H9 (cell line): Measurements from ENCODE around the gene SHE. TPM values are rescaled to one million over a fixed set of nuclear protein-coding genes. Genes with fewer than 3 reads are reported as not detected.

Source experiments
- DNase-seq: peaks from one replicate; pipeline ENCODE4 v3.0.0-alpha.2; 2017
- H2AFZ ChIP-seq: one replicate; pipeline ENCODE4 v1.6.1; 2013; ENCODE audit warnings: mild to moderate bottlenecking, low read length, control low read depth, moderate library complexity
- H2AK5ac ChIP-seq: 2 replicates; pipeline ENCODE4 v1.6.1; 2013; ENCODE audit warnings: low read length, control low read depth, mixed read lengths; ENCODE audit not compliant: insufficient read length
- H2BK120ac ChIP-seq: one replicate; pipeline ENCODE4 v1.6.1; 2013; ENCODE audit warnings: low read depth, mild to moderate bottlenecking, low read length, control low read depth, inconsistent platforms; ENCODE audit not compliant: poor library complexity, severe bottlenecking
- H2BK12ac ChIP-seq: 2 replicates; pipeline ENCODE4 v1.6.1; 2013; ENCODE audit warnings: low read length, control low read depth, mixed read lengths, low read depth; ENCODE audit not compliant: insufficient read length
- H2BK15ac ChIP-seq: 2 replicates; pipeline ENCODE4 v1.6.1; 2013; ENCODE audit warnings: low read depth, low read length, control low read depth
- H2BK20ac ChIP-seq: one replicate; pipeline ENCODE4 v1.6.1; 2013; ENCODE audit warnings: low read depth, mild to moderate bottlenecking, low read length, control low read depth, inconsistent platforms; ENCODE audit not compliant: poor library complexity, severe bottlenecking
- H2BK5ac ChIP-seq: 2 replicates; pipeline ENCODE4 v1.6.1; 2013; ENCODE audit warnings: low read length, control low read depth, mixed read lengths; ENCODE audit not compliant: insufficient read length
- H3K14ac ChIP-seq: 2 replicates; pipeline ENCODE4 v1.6.1; 2013; ENCODE audit warnings: low read length, control low read depth; ENCODE audit not compliant: insufficient read depth
- H3K18ac ChIP-seq: 2 replicates; pipeline ENCODE4 v1.6.1; 2013; ENCODE audit warnings: low read depth, mild to moderate bottlenecking, mixed read lengths, low read length, control low read depth; ENCODE audit not compliant: insufficient read length
- H3K23ac ChIP-seq: 2 replicates; pipeline ENCODE4 v1.6.1; 2013; ENCODE audit warnings: low read length, control low read depth, mixed read lengths, low read depth; ENCODE audit not compliant: insufficient read length
- H3K23me2 ChIP-seq: 2 replicates; pipeline ENCODE4 v1.6.1; 2013; ENCODE audit warnings: low read depth, mild to moderate bottlenecking, mixed read lengths, low read length, control low read depth; ENCODE audit not compliant: insufficient read length, poor library complexity, severe bottlenecking
- H3K27ac ChIP-seq: 2 replicates; pipeline ENCODE4 v1.5.1; 2013; ENCODE audit warnings: low read length, control low read depth, mixed read lengths, low read depth; ENCODE audit not compliant: insufficient read length
- H3K27me3 ChIP-seq: 2 replicates; pipeline ENCODE4 v1.6.1; 2013; ENCODE audit warnings: low read length, control low read depth, inconsistent platforms; ENCODE audit not compliant: insufficient read depth
- H3K4ac ChIP-seq: 2 replicates; pipeline ENCODE4 v1.6.1; 2013; ENCODE audit warnings: low read depth, mild to moderate bottlenecking, control low read depth, inconsistent platforms, low read length, moderate library complexity
- H3K4me1 ChIP-seq: 2 replicates; pipeline ENCODE4 v1.6.1; 2013; ENCODE audit warnings: low read length, control low read depth, inconsistent platforms; ENCODE audit not compliant: insufficient read depth
- H3K4me2 ChIP-seq: 2 replicates; pipeline ENCODE4 v1.6.1; 2013; ENCODE audit warnings: low read length, control low read depth, mixed read lengths; ENCODE audit not compliant: insufficient read length, insufficient read depth
- H3K56ac ChIP-seq: 2 replicates; pipeline ENCODE4 v1.6.1; 2013; ENCODE audit warnings: low read depth, mild to moderate bottlenecking, mixed read lengths, low read length, control low read depth; ENCODE audit not compliant: insufficient read length
- H3K79me1 ChIP-seq: 2 replicates; pipeline ENCODE4 v1.6.1; 2013; ENCODE audit warnings: low read depth, mild to moderate bottlenecking, moderate library complexity, low read length, control low read depth, inconsistent platforms; ENCODE audit not compliant: insufficient read depth, poor library complexity, severe bottlenecking
- H3K79me2 ChIP-seq: 2 replicates; pipeline ENCODE4 v1.6.1; 2013; ENCODE audit warnings: low read length, control low read depth, inconsistent platforms; ENCODE audit not compliant: insufficient read depth
- H3K9ac ChIP-seq: 2 replicates; pipeline ENCODE4 v1.6.1; 2013; ENCODE audit warnings: low read length, control low read depth, mixed read lengths; ENCODE audit not compliant: insufficient read length; ENCODE audit errors: extremely low read depth
- H3K9me3 ChIP-seq: one replicate; pipeline ENCODE4 v1.6.1; 2013; ENCODE audit warnings: low read depth, low read length, inconsistent platforms; ENCODE audit not compliant: control insufficient read depth
- H3T11ph ChIP-seq: one replicate; pipeline ENCODE4 v1.6.1; 2013; ENCODE audit warnings: mild to moderate bottlenecking, low read length, control low read depth, inconsistent platforms
- H4K20me1 ChIP-seq: one replicate; pipeline ENCODE4 v1.6.1; 2013; ENCODE audit not compliant: control insufficient read depth, insufficient read length, insufficient read depth
- H4K5ac ChIP-seq: 2 replicates; pipeline ENCODE4 v1.6.1; 2013; ENCODE audit warnings: low read depth, mild to moderate bottlenecking, mixed read lengths, low read length, control low read depth; ENCODE audit not compliant: insufficient read length
- H4K8ac ChIP-seq: replicated peaks from 2 replicates; pipeline ENCODE4 v1.6.1; 2013; ENCODE audit warnings: low read length, control low read depth, mixed read lengths, low read depth; ENCODE audit not compliant: insufficient read length
- H4K91ac ChIP-seq: 2 replicates; pipeline ENCODE4 v1.6.1; 2013; ENCODE audit warnings: low read depth, mild to moderate bottlenecking, moderate library complexity, mixed read lengths, low read length, control low read depth; ENCODE audit not compliant: insufficient read length
- H3K27ac Mint-ChIP-seq, 3 experiments: 2 replicates in 2 of 3; 3 replicates in 1 of 3; pipeline ENCODE4 v1.8.0; 2020 to 2021; ENCODE audit warnings: mixed read lengths in 3 of 3, mild to moderate bottlenecking in 1 of 3, moderate library complexity in 1 of 3
- H3K27me3 Mint-ChIP-seq: 2 replicates; pipeline ENCODE4 v1.8.0; 2021; ENCODE audit warnings: low read depth, mild to moderate bottlenecking, moderate library complexity, mixed read lengths
- H3K36me3 Mint-ChIP-seq, 3 experiments: 2 replicates in 2 of 3; 3 replicates in 1 of 3; pipeline ENCODE4 v1.8.0; 2020 to 2021; ENCODE audit warnings: low read depth in 3 of 3, mixed read lengths in 3 of 3; ENCODE audit not compliant: insufficient read depth in 1 of 3
- H3K4me1 Mint-ChIP-seq, 2 experiments: 2 replicates each; pipeline ENCODE4 v1.8.0; 2020; ENCODE audit warnings: mixed read lengths in 2 of 2
- H3K4me3 Mint-ChIP-seq, 2 experiments: 2 replicates in 1 of 2; 3 replicates in 1 of 2; pipeline ENCODE4 v1.8.0; 2020 to 2021; ENCODE audit warnings: mild to moderate bottlenecking in 2 of 2, mixed read lengths in 2 of 2, moderate library complexity in 1 of 2
- H3K9me3 Mint-ChIP-seq, 2 experiments: 2 replicates in 1 of 2; 3 replicates in 1 of 2; pipeline ENCODE4 v1.8.0; 2020; ENCODE audit warnings: mild to moderate bottlenecking in 2 of 2, mixed read lengths in 2 of 2, moderate library complexity in 1 of 2
- WGBS: extraction: QIAGEN DNeasy Blood & Tissue Kit; methylation state at CpG from one replicate; pipeline ENCODE4 v1.1.7; 2013; ENCODE audit warnings: missing lambda C conversion rate, low lambda C conversion rate, mixed read lengths; ENCODE audit not compliant: insufficient read length; ENCODE audit errors: extremely low coverage; 5-methylcytosine and 5-hydroxymethylcytosine counted together
- total RNA-seq: library from RNA; stranded (reverse); gene quantifications from 2 replicates; pipeline ENCODE4 v1.2.1, GENCODE V29; 2021
- TF ChIP-seq, protein P1 (sequence below): fragments of 200-600 bp; sonication (generic); conservative IDR thresholded peaks from 3 replicates; pipeline ENCODE4 v1.8.0; 2021; ENCODE audit warnings: antibody characterized with exemption, mild to moderate bottlenecking

SHE gene
- total RNA-seq, 1 experiment from 2014 or later = 0.48 TPM

DNA sequence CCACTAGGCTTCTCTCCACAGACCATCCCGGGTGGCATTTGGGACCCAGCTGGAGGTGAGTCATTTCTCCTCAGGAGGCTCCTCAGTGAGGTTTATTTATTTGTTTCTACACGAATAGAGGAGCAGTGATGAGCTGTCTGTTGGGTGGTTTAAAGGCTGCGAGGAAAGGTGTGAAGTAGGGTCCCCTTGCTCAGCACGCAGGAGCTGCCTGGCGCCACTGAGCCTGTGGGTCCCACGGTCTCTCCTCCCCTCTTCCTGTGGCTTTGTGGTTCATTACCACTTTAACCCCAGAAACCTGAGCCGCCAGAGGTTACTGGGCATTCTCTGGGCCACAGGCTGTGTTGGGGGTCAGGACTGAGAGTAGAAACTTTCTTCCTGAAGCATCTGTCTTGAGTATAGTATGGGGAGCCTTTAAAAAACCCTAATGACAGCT lies 57.2 kb downstream of the SHE start:
- no peak for DNase-seq
- H3K79me2 ChIP-seq = no peaks in the 10 kb centered on the region
- no peak overlapping the region for H2BK12ac ChIP-seq
- H3K56ac ChIP-seq = no peak overlapping the region
- no peak overlapping the region for H4K5ac ChIP-seq
- no peak overlapping the region for H3T11ph ChIP-seq
- TF ChIP-seq, protein P1, sequence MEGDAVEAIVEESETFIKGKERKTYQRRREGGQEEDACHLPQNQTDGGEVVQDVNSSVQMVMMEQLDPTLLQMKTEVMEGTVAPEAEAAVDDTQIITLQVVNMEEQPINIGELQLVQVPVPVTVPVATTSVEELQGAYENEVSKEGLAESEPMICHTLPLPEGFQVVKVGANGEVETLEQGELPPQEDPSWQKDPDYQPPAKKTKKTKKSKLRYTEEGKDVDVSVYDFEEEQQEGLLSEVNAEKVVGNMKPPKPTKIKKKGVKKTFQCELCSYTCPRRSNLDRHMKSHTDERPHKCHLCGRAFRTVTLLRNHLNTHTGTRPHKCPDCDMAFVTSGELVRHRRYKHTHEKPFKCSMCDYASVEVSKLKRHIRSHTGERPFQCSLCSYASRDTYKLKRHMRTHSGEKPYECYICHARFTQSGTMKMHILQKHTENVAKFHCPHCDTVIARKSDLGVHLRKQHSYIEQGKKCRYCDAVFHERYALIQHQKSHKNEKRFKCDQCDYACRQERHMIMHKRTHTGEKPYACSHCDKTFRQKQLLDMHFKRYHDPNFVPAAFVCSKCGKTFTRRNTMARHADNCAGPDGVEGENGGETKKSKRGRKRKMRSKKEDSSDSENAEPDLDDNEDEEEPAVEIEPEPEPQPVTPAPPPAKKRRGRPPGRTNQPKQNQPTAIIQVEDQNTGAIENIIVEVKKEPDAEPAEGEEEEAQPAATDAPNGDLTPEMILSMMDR = no peak
- Mint-ChIP-seq H3K4me1 (peaks cover 7 to 10% of the 10 kb centered on the region in 2 experiments), H3K27me3 (peaks cover 3% of the 10 kb centered on the region), H3K27ac (no peak overlapping the region), H3K4me3 (no peak overlapping the region), H3K36me3 (no peaks in the 10 kb centered on the region), H3K9me3 (no peaks in the 10 kb centered on the region)
- no peak overlapping the region for H3K4ac ChIP-seq
- no peaks in the 10 kb centered on the region for H3K27me3 ChIP-seq
- H3K23me2 ChIP-seq = no peaks in the 10 kb centered on the region
- H2BK20ac ChIP-seq = no peak overlapping the region
- no peak overlapping the region for H2BK15ac ChIP-seq
- no peak overlapping the region for H3K23ac ChIP-seq
- no peak overlapping the region for H2BK5ac ChIP-seq
- no peak overlapping the region for H3K18ac ChIP-seq
- no peaks in the 10 kb centered on the region for H3K9me3 ChIP-seq
- H3K4me2 ChIP-seq = no peak overlapping the region
- H4K20me1 ChIP-seq = no peaks in the 10 kb centered on the region
- no peak overlapping the region for H2BK120ac ChIP-seq
- no peak overlapping the region for H3K9ac ChIP-seq
- no CpG with 5 or more reads among the region's 7 CpGs for WGBS
- no peak overlapping the region for H4K91ac ChIP-seq
- no peak overlapping the region for H3K27ac ChIP-seq
- no peak overlapping the region for H3K14ac ChIP-seq
- H2AK5ac ChIP-seq = no peak overlapping the region
- peaks cover 3% of the 10 kb centered on the region; the same call in 1 of the 2 replicates for H3K4me1 ChIP-seq
- no peaks in the 10 kb centered on the region for H3K79me1 ChIP-seq
- no peak overlapping the region for H2AFZ ChIP-seq
- H4K8ac ChIP-seq = no peak overlapping the region
